Stomach smooth muscle (tissue), 2 donors: ENCODE results near the gene RNF181.

Source experiments
- H3K27ac ChIP-seq: one replicate; pipeline ENCODE4 v1.7.0; 2013; ENCODE audit warnings: mild to moderate bottlenecking, low read length, inconsistent platforms
- H3K27me3 ChIP-seq, 2 donors: one replicate each; pipeline ENCODE4 v1.7.0; 2013; ENCODE audit warnings: low read length in 2 of 2; ENCODE audit not compliant: insufficient read depth in 2 of 2, control insufficient read depth in 1 of 2
- H3K36me3 ChIP-seq, 2 donors: one replicate each; pipeline ENCODE4 v1.7.0; 2013; ENCODE audit warnings: low read length in 2 of 2; ENCODE audit not compliant: control insufficient read depth in 2 of 2, insufficient read depth in 2 of 2
- H3K4me1 ChIP-seq: one replicate; pipeline ENCODE4 v1.7.0; 2013; ENCODE audit warnings: low read length; ENCODE audit not compliant: control insufficient read depth, insufficient read depth
- H3K4me3 ChIP-seq, 2 donors: one replicate each; pipeline ENCODE4 v1.7.0; 2013; ENCODE audit warnings: low read length in 2 of 2
- H3K9ac ChIP-seq, 2 donors: one replicate each; pipeline ENCODE4 v1.7.0; 2013; ENCODE audit warnings: low read length in 2 of 2, mild to moderate bottlenecking in 1 of 2
- H3K9me3 ChIP-seq, 2 donors: one replicate each; pipeline ENCODE4 v1.7.0; 2013; ENCODE audit warnings: low read length in 2 of 2; ENCODE audit not compliant: control insufficient read depth in 2 of 2
- donor health status: healthy.
- donor health status: Pancreatic carcinoma.

RNF181 gene

GRCh38 chr2:85595301-85596025, at the start of gene RNF181:
RNF181 (plus strand) TSS chr2:85595745; CDS start chr2:85595764, 19 bp downstream.
- H3K9me3 ChIP-seq: no peaks in the 10 kb centered on the region
- H3K4me1 ChIP-seq: peaks cover 38% of the 10 kb centered on the region
- H3K27me3 ChIP-seq: no peaks in the 10 kb centered on the region
- H3K9ac ChIP-seq: peak within 1 kb of the TSS; percentile 89 to 96
- peak within 1 kb of the TSS; percentile 86 to 98 for H3K4me3 ChIP-seq
- H3K27ac ChIP-seq: peak within 1 kb of the TSS; percentile 92
- H3K36me3 ChIP-seq: peaks cover 9 to 17% of the 10 kb centered on the region in 2 donors

DNA sequence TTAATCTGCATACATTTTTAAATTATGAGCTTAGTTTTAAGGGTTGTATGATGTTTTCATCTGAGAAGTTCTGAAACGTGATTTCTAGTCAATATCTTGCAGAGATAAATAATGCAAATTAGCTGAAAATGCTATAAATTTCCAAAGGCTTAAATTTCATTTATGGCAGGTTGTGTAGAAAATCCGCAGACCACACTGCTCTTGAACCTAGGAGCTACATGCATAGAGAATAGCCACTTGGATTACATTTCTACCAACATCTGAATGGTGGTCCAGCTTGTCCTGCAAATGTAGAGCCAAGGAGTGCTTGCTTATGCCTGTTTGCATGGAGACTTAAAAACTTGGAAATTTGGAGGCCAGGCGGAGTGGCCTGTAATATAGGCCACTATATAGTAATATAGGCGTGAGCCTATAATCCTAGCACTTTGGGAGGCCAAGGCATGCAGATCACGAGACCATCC, 49.7 kb upstream of the RNF181 start:
- Histone ChIP-seq H3K27me3 (no peaks in the 10 kb centered on the region), H3K9me3 (no peaks in the 10 kb centered on the region), H3K4me1 (peaks cover 41% of the 10 kb centered on the region), H3K27ac (no peak overlapping the region), H3K4me3 (no peak overlapping the region), H3K9ac (no peak overlapping the region), H3K36me3 (peaks cover 39 to 43% of the 10 kb centered on the region in 2 donors)

- no peak overlapping the region for H3K4me3 ChIP-seq
- no peaks in the 10 kb centered on the region for H3K27me3 ChIP-seq
- H3K9ac ChIP-seq: no peak overlapping the region
- H3K36me3 ChIP-seq: peaks cover 33 to 43% of the 10 kb centered on the region in 2 donors
- H3K9me3 ChIP-seq: no peaks in the 10 kb centered on the region
- peak overlapping the region; percentile 31 for H3K27ac ChIP-seq
- peaks cover 29% of the 10 kb centered on the region for H3K4me1 ChIP-seq
Observed at GRCh38 chr2:85547089-85547858, 48.3 kb upstream of the RNF181 start.

- Histone ChIP-seq H3K4me1 (peaks cover 23% of the 10 kb centered on the region), H3K9ac (no peak overlapping the region), H3K27ac (peak overlapping the region; percentile 31), H3K27me3 (no peaks in the 10 kb centered on the region), H3K4me3 (no peak overlapping the region), H3K36me3 (peaks cover 31 to 43% of the 10 kb centered on the region in 2 donors), H3K9me3 (no peaks in the 10 kb centered on the region)
Observed at GRCh38 chr2:85547859-85548607, 47.5 kb upstream of the RNF181 start.

DNA sequence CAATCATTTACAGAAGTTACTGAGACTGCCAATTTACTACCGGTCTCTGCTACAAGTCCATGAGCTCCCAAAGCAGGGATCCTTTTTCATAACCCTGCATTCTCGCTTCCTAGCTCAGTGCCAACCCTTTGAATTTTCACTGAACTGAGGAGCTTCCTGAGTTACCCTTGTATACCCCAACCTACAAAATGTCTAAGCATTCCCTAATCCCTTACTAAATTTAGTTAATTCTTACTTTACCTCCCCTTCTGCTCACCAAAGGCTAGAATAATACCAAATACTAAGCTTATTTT, 47.0 kb upstream of the RNF181 start:
- H3K9ac ChIP-seq: no peak overlapping the region
- H3K4me1 ChIP-seq: peaks cover 19% of the 10 kb centered on the region
- H3K27ac ChIP-seq: no peak overlapping the region
- no peaks in the 10 kb centered on the region for H3K27me3 ChIP-seq
- H3K9me3 ChIP-seq: no peaks in the 10 kb centered on the region
- H3K36me3 ChIP-seq: peaks cover 32 to 44% of the 10 kb centered on the region in 2 donors
- H3K4me3 ChIP-seq: no peak overlapping the region

GRCh38 chr2:85549095-85549494, 46.5 kb upstream of the RNF181 start:
- Histone ChIP-seq H3K4me1 (peaks cover 14% of the 10 kb centered on the region), H3K4me3 (no peak overlapping the region), H3K27ac (no peak overlapping the region), H3K9me3 (no peaks in the 10 kb centered on the region), H3K36me3 (peaks cover 37 to 46% of the 10 kb centered on the region in 2 donors), H3K27me3 (no peaks in the 10 kb centered on the region), H3K9ac (no peak overlapping the region)

DNA sequence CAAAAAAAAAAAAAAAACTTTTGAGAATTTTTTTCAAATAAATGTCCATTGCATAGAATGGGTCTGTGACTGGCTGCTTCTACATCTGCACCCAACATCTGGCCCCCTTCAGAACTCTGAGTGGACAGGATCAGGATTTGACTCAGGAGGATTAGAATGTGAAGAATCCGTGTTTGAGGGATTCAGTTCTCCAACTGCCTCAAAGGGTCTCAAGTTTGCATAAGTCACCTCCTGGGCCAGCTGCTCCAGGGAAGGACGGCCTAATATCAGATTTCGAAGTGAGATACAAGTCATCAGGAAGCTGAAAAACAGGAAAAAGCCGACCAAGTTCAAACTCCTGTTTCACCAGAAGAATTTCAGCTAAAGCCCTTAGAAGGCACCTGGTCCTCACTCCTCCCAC, 45.7 kb upstream of the RNF181 start:
- Histone ChIP-seq H3K4me3 (no peak overlapping the region), H3K36me3 (peaks cover 44 to 49% of the 10 kb centered on the region in 2 donors), H3K27me3 (no peaks in the 10 kb centered on the region), H3K9me3 (no peaks in the 10 kb centered on the region), H3K9ac (no peak overlapping the region), H3K27ac (no peak overlapping the region), H3K4me1 (peaks cover 7% of the 10 kb centered on the region)

GRCh38 chr2:85550486-85550885, 45.1 kb upstream of the RNF181 start:
- no peak overlapping the region for H3K9ac ChIP-seq
- H3K9me3 ChIP-seq: no peaks in the 10 kb centered on the region
- H3K36me3 ChIP-seq: peaks cover 48 to 54% of the 10 kb centered on the region in 2 donors
- H3K27ac ChIP-seq: no peak overlapping the region
- no peaks in the 10 kb centered on the region for H3K27me3 ChIP-seq
- H3K4me3 ChIP-seq: no peak overlapping the region
- H3K4me1 ChIP-seq: peaks cover 2% of the 10 kb centered on the region

DNA sequence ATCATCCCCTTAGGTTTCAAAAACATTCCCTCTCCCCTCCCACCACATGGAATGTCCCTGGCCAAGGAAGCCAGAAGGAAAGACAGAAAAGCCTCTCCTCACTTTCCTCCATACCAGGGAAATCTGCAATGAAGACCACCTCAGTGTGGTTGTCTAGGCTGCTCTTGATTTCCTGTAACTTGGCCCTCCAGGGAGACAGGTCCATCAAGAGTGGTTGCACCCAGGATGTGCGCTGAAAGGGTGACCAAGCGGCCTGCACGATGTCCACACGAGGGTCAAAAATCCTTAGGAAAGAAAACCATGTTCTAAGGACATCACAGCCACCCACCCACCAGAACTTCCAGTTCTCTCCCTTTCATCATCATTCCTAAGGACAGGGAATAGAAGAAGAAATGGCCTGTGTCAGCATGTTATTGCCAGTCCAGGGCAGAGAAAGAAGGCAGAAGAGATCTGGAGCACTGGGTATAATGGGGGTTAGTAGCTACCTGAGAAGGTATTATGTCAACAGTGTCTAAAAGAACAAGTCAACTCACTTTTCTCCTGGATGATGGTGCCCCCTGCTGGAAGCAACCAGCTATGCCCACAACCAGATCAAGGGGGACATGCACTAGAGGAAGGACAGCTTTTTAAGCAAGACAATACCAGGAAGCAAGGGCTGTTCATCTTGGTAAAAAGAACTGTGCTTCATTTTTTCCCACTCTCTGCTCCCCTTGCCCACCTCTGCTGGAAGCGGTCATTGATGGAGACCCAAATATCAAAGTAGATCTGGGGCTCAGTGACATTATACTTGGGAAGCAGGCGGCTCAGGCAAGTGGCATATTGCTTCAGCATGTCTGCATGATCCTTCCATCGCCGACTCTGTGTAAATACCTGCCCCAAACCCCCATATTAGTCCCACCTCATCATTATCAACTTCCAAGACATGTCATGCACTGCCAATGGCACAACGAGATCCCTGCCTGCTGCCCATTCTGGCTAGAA, 43.6 kb upstream of the RNF181 start:
- Histone ChIP-seq H3K9me3 (no peaks in the 10 kb centered on the region), H3K4me1 (no peaks in the 10 kb centered on the region), H3K27me3 (no peaks in the 10 kb centered on the region), H3K36me3 (peaks cover 41 to 54% of the 10 kb centered on the region in 2 donors), H3K9ac (peak overlapping the region in 1 of 2 donors; percentile 21), H3K4me3 (no peak overlapping the region), H3K27ac (no peak overlapping the region)

DNA sequence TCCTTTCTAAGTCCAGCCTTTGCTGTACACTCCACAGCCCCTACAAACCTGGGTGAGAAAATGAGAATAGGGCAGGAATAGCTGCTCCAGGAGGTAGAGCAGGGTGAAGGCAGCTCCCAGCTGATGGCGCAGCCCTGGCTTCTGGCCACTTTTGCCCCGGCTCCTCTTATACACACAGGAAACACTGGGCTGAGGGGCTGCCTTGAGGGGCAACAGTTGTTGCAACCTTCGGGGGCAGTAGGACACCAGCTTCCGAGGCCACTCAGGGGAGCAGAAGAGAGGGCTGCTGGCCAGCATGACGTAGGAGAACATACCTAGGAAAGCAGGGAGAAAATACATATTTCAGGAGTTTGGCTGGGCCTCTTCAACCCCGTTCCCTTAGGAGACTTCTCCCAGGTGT, 42.4 kb upstream of the RNF181 start:
- H3K27me3 ChIP-seq: no peaks in the 10 kb centered on the region
- H3K27ac ChIP-seq: no peak overlapping the region
- H3K9ac ChIP-seq: no peak overlapping the region
- no peak overlapping the region for H3K4me3 ChIP-seq
- peaks cover 41 to 56% of the 10 kb centered on the region in 2 donors for H3K36me3 ChIP-seq
- H3K9me3 ChIP-seq: no peaks in the 10 kb centered on the region
- no peaks in the 10 kb centered on the region for H3K4me1 ChIP-seq
